HEK293 (cell line): ENCODE measurements around the gene ZNF428.

Experiments
- CTCF ChIA-PET: fragments of 350-600 bp; formaldehyde crosslinking; extraction: SDS; loops from one replicate; lab custom pipeline; 2021; ENCODE audit warnings: antibody characterized with exemption; lab: Yijun Ruan, JAX
- POLR2A ChIA-PET: fragments of 300-600 bp; formaldehyde crosslinking; extraction: SDS; loops from one replicate; lab custom pipeline; 2020; ENCODE audit warnings: antibody characterized with exemption, inconsistent platforms; lab: Yijun Ruan, JAX
- H3K27ac ChIP-seq: fragments of 200-500 bp; sonication (Bioruptor generic); 2 replicates; pipeline ENCODE4 v1.5.1; 2014; ENCODE audit warnings: low read depth, low read length, control low read depth, inconsistent platforms; ENCODE audit errors: extremely low read depth
- H3K36me3 ChIP-seq, 2 experiments: fragments of 200-500 bp in 1 of 2; sonication (Bioruptor generic) in 1 of 2; 1 replicate in 1 of 2; 2 replicates in 1 of 2; pipeline ENCODE4 v1.5.1; 2014 to 2017; ENCODE audit warnings: inconsistent platforms in 2 of 2, low read length in 2 of 2; ENCODE audit not compliant: control insufficient read depth in 2 of 2, insufficient read depth in 1 of 2
- H3K4me1 ChIP-seq: fragments of 200-500 bp; sonication (Bioruptor generic); 2 replicates; pipeline ENCODE4 v1.5.1; 2014; ENCODE audit warnings: mild to moderate bottlenecking, low read length, inconsistent platforms; ENCODE audit not compliant: control insufficient read depth, insufficient read depth
- H3K4me3 ChIP-seq: 2 replicates; pipeline ENCODE4 v1.5.1; 2011; ENCODE audit warnings: low read depth, mild to moderate bottlenecking, control low read depth, low read length, moderate library complexity
- H3K9me3 ChIP-seq: fragments of 200-500 bp; sonication (Bioruptor generic); 2 replicates; pipeline ENCODE4 v1.5.1; 2014; ENCODE audit warnings: low read depth, low read length, inconsistent platforms; ENCODE audit not compliant: control insufficient read depth, insufficient read depth
- BCL11A ChIP-seq: fragments of 450-650 bp; formaldehyde crosslinking; IDR thresholded peaks from 2 replicates; pipeline ENCODE4 v1.5.1; 2016; ENCODE audit warnings: low read depth, missing biosample characterization, missing genetic modification characterization
- ELK4 ChIP-seq: IDR thresholded peaks from 2 replicates; pipeline ENCODE4 v1.6.1; 2011; ENCODE audit warnings: mild to moderate bottlenecking, low read depth, low read length, borderline replicate concordance
- HOXC10 ChIP-seq: sonication (generic); formaldehyde crosslinking; IDR thresholded peaks from 2 replicates; pipeline ENCODE4 v1.8.1; 2023; ENCODE audit warnings: mild to moderate bottlenecking, missing genetic modification reagents
- HOXD13 ChIP-seq: sonication (generic); formaldehyde crosslinking; IDR thresholded peaks from 2 replicates; pipeline ENCODE4 v1.8.0; 2022; ENCODE audit warnings: missing genetic modification reagents, borderline replicate concordance
- IKZF3 ChIP-seq: fragments of 450-650 bp; IDR thresholded peaks from 2 replicates; pipeline ENCODE4 v1.5.0; 2018; ENCODE audit warnings: missing biosample characterization, mild to moderate bottlenecking, missing genetic modification characterization, moderate library complexity
- KLF16 ChIP-seq: fragments of 450-650 bp; formaldehyde crosslinking; IDR thresholded peaks from 2 replicates; pipeline ENCODE4 v1.5.1; 2017; ENCODE audit warnings: missing biosample characterization, missing genetic modification characterization
- KLF9 ChIP-seq: fragments of 450-650 bp; formaldehyde crosslinking; IDR thresholded peaks from 2 replicates; pipeline ENCODE4 v1.5.1; 2016; ENCODE audit warnings: missing biosample characterization, missing genetic modification characterization, low read depth
- OSR2 ChIP-seq: fragments of 450-650 bp; formaldehyde crosslinking; IDR thresholded peaks from 2 replicates; pipeline ENCODE4 v1.5.1; 2016; ENCODE audit warnings: missing biosample characterization, missing genetic modification characterization
- PRDM10 ChIP-seq: fragments of 450-650 bp; formaldehyde crosslinking; IDR thresholded peaks from 2 replicates; pipeline ENCODE4 v1.5.1; 2016; ENCODE audit warnings: missing biosample characterization, missing genetic modification characterization
- RBAK ChIP-seq: fragments of 450-650 bp; formaldehyde crosslinking; IDR thresholded peaks from 2 replicates; pipeline ENCODE4 v1.5.1; 2016; ENCODE audit warnings: missing biosample characterization, missing genetic modification characterization
- REPIN1 ChIP-seq: fragments of 450-650 bp; formaldehyde crosslinking; IDR thresholded peaks from 2 replicates; pipeline ENCODE4 v1.5.1; 2017; ENCODE audit warnings: missing biosample characterization, missing genetic modification characterization, low read depth
- SETDB1 ChIP-seq: IDR thresholded peaks from one replicate; pipeline ENCODE4 v1.6.1; 2017; ENCODE audit warnings: mild to moderate bottlenecking, low read length, moderate library complexity, mixed read lengths; ENCODE audit not compliant: insufficient read length
- SP2 ChIP-seq: fragments of 450-650 bp; formaldehyde crosslinking; IDR thresholded peaks from 2 replicates; pipeline ENCODE4 v1.5.1; 2016; ENCODE audit warnings: missing biosample characterization, missing genetic modification characterization
- ZEB2 ChIP-seq: fragments of 450-650 bp; formaldehyde crosslinking; IDR thresholded peaks from 2 replicates; pipeline ENCODE4 v1.5.1; 2016; ENCODE audit warnings: missing biosample characterization, missing genetic modification characterization
- ZNF140 ChIP-seq: fragments of 450-650 bp; formaldehyde crosslinking; IDR thresholded peaks from 2 replicates; pipeline ENCODE4 v1.5.1; 2016; ENCODE audit warnings: missing biosample characterization, missing genetic modification characterization
- ZNF175 ChIP-seq: fragments of 450-650 bp; formaldehyde crosslinking; IDR thresholded peaks from 2 replicates; pipeline ENCODE4 v1.5.1; 2016; ENCODE audit warnings: missing biosample characterization, missing genetic modification characterization
- ZNF19 ChIP-seq: fragments of 450-650 bp; formaldehyde crosslinking; IDR thresholded peaks from 2 replicates; pipeline ENCODE4; 2016; ENCODE audit warnings: missing biosample characterization, missing genetic modification characterization, low read depth
- ZNF248 ChIP-seq: fragments of 450-650 bp; formaldehyde crosslinking; IDR thresholded peaks from 2 replicates; pipeline ENCODE4 v1.5.1; 2017; ENCODE audit warnings: missing biosample characterization, missing genetic modification characterization
- ZNF266 ChIP-seq: fragments of 450-650 bp; formaldehyde crosslinking; IDR thresholded peaks from 2 replicates; pipeline ENCODE4 v1.5.1; 2016; ENCODE audit warnings: missing biosample characterization, missing genetic modification characterization, low read depth
- ZNF292 ChIP-seq: fragments of 450-650 bp; formaldehyde crosslinking; IDR thresholded peaks from 2 replicates; pipeline ENCODE4 v1.5.1; 2016; ENCODE audit warnings: low read depth, missing biosample characterization, missing genetic modification characterization, borderline replicate concordance
- ZNF433 ChIP-seq: fragments of 450-650 bp; formaldehyde crosslinking; IDR thresholded peaks from 2 replicates; pipeline ENCODE4 v1.5.1; 2016; ENCODE audit warnings: missing biosample characterization, missing genetic modification characterization, low read depth
- ZNF76 ChIP-seq: fragments of 450-650 bp; formaldehyde crosslinking; IDR thresholded peaks from 2 replicates; pipeline ENCODE4; 2016; ENCODE audit warnings: low read depth, missing biosample characterization, missing genetic modification characterization, borderline replicate concordance
- ZNF776 ChIP-seq: fragments of 450-650 bp; formaldehyde crosslinking; IDR thresholded peaks from 2 replicates; pipeline ENCODE4 v1.5.0; 2017; ENCODE audit warnings: missing biosample characterization, missing genetic modification characterization, borderline replicate concordance
- ZNF830 ChIP-seq: fragments of 450-650 bp; IDR thresholded peaks from 2 replicates; pipeline ENCODE4 v1.5.0; 2018; ENCODE audit warnings: missing biosample characterization, missing genetic modification characterization, low read depth, mild to moderate bottlenecking, moderate library complexity
- TF ChIP-seq, protein P1 (sequence below): fragments of 450-650 bp; formaldehyde crosslinking; IDR thresholded peaks from 2 replicates; pipeline ENCODE4 v1.5.1; 2016; ENCODE audit warnings: missing biosample characterization, missing genetic modification characterization, low read depth
- TF ChIP-seq, protein P2 (sequence below): fragments of 450-650 bp; formaldehyde crosslinking; IDR thresholded peaks from 2 replicates; pipeline ENCODE4 v1.5.1; 2017; ENCODE audit warnings: missing biosample characterization, missing genetic modification characterization

The ZNF428 gene

DNA sequence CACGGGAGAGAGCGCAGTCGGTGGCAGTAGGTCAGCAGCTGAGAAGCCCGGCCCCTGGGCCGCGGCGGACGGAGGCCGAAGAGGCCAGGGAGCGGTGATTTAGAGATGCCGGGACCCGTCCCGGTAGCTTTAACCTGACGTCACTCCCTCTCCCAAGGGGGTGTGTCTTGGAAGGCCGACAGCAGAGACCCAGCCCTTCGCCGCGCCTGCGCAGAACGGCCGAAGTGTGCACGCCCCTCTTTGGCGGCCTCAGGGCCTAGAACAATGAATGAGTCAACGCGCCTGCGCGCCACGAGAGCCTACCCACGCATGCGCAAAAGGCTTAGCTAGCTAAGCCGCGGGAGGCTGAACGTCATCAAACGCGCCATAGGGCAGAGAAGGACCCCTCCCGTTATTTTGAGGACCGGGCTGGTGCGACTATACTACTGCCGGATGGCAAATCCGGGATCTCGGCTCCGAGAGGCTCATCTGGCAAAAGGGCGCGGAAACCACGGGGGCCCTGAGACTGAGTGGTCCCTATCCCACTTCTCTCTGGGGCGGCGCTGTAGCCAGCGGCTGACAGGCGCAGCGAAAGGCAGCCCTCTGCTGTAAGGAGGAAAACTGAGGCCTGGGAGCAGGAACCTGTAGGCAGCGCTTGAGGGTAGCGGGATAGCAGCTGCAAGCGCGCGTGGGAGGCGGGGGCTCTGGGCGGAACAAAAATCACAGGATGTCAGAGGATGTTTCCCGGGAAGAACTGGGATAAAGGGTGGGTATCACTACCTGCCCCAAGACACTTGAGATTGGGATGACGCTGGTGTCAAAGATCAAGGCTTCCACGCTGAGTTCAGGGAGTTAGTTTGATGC is 23.2 kb downstream of the ZNF428 start, which contains the start of the genes IRGQ and ZNF576 (continued):
- no peak for TF ChIP-seq HOXD13 (CRISPR knock-in tag)
- TF ChIP-seq OSR2 (tag by site-specific recombination), result peak; percentile 90
- peak; percentile 96 for TF ChIP-seq IKZF3 (tag by site-specific recombination)
- no peak for TF ChIP-seq ZNF140 (tag by site-specific recombination)
- no peak for TF ChIP-seq HOXC10 (CRISPR knock-in tag)

- peak overlapping the region; percentile 45 for H3K4me3 ChIP-seq
- ChIA-PET POLR2A (interaction anchor here (0.7 to 4.1 kb wide), 37 partner anchors 9 to 617 kb away, joined by 3 to 49 read pairs (median 4); partner anchors contain the start of genes PHLDB3, PINLYP, SMG9 and XRCC1), CTCF (interaction anchor here (0.7 to 6.1 kb wide), 26 partner anchors 9 to 214 kb away, joined by 3 to 91 read pairs (median 6); partner anchors contain the start of gene XRCC1)
- no peaks in the 10 kb centered on the region for H3K9me3 ChIP-seq
- H3K36me3 ChIP-seq, result peaks cover 52 to 70% of the 10 kb centered on the region in 2 experiments
- H3K27ac ChIP-seq, result peak overlapping the region; percentile 95
- H3K4me1 ChIP-seq, result peaks cover 24% of the 10 kb centered on the region
- TF ChIP-seq, protein P1, sequence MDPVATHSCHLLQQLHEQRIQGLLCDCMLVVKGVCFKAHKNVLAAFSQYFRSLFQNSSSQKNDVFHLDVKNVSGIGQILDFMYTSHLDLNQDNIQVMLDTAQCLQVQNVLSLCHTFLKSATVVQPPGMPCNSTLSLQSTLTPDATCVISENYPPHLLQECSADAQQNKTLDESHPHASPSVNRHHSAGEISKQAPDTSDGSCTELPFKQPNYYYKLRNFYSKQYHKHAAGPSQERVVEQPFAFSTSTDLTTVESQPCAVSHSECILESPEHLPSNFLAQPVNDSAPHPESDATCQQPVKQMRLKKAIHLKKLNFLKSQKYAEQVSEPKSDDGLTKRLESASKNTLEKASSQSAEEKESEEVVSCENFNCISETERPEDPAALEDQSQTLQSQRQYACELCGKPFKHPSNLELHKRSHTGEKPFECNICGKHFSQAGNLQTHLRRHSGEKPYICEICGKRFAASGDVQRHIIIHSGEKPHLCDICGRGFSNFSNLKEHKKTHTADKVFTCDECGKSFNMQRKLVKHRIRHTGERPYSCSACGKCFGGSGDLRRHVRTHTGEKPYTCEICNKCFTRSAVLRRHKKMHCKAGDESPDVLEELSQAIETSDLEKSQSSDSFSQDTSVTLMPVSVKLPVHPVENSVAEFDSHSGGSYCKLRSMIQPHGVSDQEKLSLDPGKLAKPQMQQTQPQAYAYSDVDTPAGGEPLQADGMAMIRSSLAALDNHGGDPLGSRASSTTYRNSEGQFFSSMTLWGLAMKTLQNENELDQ (tag by site-specific recombination), result no peak
- TF ChIP-seq RBAK (tag by site-specific recombination) (peak; percentile 26; the same call in 1 of the 2 replicates), ZEB2 (tag by site-specific recombination) (no peak), SETDB1 (no peak), ZNF76 (tag by site-specific recombination) (no peak), SP2 (tag by site-specific recombination) (no peak), ZNF175 (tag by site-specific recombination) (no peak), ZNF776 (tag by site-specific recombination) (no peak), REPIN1 (tag by site-specific recombination) (0 out of 2 replicates have a peak, but pooled peaks have one; percentile 74), ZNF248 (tag by site-specific recombination) (no peak; the same call in 1 of the 2 replicates), KLF16 (peak; percentile 71), PRDM10 (tag by site-specific recombination) (no peak; the same call in 1 of the 2 replicates), ZNF830 (tag by site-specific recombination) (no peak), BCL11A (tag by site-specific recombination) (no peak), ELK4 (no peak), ZNF292 (no peak), ZNF433 (no peak), ZNF266 (tag by site-specific recombination) (no peak), OSR2 (tag by site-specific recombination) (no peak), ZNF19 (tag by site-specific recombination) (no peak), KLF9 (tag by site-specific recombination) (no peak)
- TF ChIP-seq, protein P2, sequence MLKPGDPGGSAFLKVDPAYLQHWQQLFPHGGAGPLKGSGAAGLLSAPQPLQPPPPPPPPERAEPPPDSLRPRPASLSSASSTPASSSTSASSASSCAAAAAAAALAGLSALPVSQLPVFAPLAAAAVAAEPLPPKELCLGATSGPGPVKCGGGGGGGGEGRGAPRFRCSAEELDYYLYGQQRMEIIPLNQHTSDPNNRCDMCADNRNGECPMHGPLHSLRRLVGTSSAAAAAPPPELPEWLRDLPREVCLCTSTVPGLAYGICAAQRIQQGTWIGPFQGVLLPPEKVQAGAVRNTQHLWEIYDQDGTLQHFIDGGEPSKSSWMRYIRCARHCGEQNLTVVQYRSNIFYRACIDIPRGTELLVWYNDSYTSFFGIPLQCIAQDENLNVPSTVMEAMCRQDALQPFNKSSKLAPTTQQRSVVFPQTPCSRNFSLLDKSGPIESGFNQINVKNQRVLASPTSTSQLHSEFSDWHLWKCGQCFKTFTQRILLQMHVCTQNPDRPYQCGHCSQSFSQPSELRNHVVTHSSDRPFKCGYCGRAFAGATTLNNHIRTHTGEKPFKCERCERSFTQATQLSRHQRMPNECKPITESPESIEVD (tag by site-specific recombination), result no peak
These were observed 23.8 kb downstream of the ZNF428 start for GRCh38 chr19:43595605-43595998.
